C4-2B (cell line): Measurements from ENCODE around the gene CPLX1.

Source experiments
- ZFX ChIP-seq: fragments of 450-650 bp; IDR thresholded peaks from 2 replicates; pipeline ENCODE4 v1.6.1; 2017
- TF ChIP-seq, protein P1 (sequence below): fragments of 450-650 bp; conservative IDR thresholded peaks from 2 replicates; pipeline ENCODE4 v1.5.1; 2017; ENCODE audit warnings: mild to moderate bottlenecking

DNA sequence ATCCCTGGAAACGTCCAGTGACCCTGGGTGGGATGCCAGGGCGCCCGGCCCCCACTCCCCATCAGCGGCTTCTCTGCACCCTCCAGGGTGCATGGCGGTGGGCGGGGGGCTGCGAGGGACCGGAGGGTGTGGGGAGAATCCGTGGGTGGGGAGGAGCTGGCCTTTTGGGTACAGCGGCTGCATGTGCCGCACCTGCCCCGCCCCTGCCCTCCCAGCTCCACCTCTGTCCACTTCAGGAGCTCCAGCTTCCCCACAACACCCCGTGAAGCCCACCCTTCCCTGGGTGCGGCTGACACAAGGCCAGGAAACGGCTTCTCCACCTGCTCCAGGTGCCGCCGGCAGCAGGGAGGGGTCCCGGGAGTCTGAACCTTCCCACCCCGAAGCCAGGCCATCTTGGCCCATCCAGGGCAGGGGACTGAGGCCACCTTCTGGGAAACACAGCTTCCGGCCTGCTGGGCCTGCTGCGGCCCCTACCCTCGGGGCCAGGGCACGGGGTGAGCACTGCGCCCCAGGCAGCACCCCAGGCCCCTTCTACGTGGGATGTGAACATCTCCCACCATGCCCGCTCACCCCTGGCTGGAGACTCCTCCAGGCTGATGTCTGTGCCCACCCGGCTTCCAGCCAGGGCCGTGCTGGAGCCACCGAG is 34.6 kb downstream of the CPLX1 start:
- TF ChIP-seq, protein P1, sequence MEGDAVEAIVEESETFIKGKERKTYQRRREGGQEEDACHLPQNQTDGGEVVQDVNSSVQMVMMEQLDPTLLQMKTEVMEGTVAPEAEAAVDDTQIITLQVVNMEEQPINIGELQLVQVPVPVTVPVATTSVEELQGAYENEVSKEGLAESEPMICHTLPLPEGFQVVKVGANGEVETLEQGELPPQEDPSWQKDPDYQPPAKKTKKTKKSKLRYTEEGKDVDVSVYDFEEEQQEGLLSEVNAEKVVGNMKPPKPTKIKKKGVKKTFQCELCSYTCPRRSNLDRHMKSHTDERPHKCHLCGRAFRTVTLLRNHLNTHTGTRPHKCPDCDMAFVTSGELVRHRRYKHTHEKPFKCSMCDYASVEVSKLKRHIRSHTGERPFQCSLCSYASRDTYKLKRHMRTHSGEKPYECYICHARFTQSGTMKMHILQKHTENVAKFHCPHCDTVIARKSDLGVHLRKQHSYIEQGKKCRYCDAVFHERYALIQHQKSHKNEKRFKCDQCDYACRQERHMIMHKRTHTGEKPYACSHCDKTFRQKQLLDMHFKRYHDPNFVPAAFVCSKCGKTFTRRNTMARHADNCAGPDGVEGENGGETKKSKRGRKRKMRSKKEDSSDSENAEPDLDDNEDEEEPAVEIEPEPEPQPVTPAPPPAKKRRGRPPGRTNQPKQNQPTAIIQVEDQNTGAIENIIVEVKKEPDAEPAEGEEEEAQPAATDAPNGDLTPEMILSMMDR: no peak
- TF ChIP-seq ZFX: no peak
